MM.1S (cell line): ENCODE measurements around the gene NSUN3.

ENCODE experiments used
- DNase-seq: peaks from one replicate; pipeline ENCODE4 v3.0.0-alpha.2; 2015
- H2AFZ ChIP-seq: fragments of 300-600 bp; sonication (generic); 2 replicates; pipeline ENCODE4 v1.6.0; 2016; ENCODE audit warnings: antibody characterized with exemption, low read length
- H3F3A ChIP-seq: fragments of 300-600 bp; sonication (generic); 2 replicates; pipeline ENCODE4 v1.6.1; 2016; ENCODE audit warnings: mild to moderate bottlenecking, antibody characterized with exemption, low read length, moderate library complexity, mixed read lengths; ENCODE audit not compliant: insufficient read depth
- H3K27ac ChIP-seq: fragments of 300-600 bp; sonication (generic); 2 replicates; pipeline ENCODE4 v1.5.1; 2016; ENCODE audit warnings: mild to moderate bottlenecking, low read length
- H3K27me3 ChIP-seq: fragments of 300-600 bp; sonication (generic); replicated peaks from 2 replicates; pipeline ENCODE4 v1.6.0; 2016; ENCODE audit warnings: low read length; ENCODE audit not compliant: insufficient read depth
- H3K36me3 ChIP-seq: fragments of 300-600 bp; sonication (generic); replicated peaks from 2 replicates; pipeline ENCODE4 v1.6.1; 2016; ENCODE audit warnings: mild to moderate bottlenecking, low read length, mixed read lengths; ENCODE audit not compliant: insufficient read depth
- H3K4me1 ChIP-seq: fragments of 300-600 bp; sonication (generic); 2 replicates; pipeline ENCODE4 v1.6.1; 2016; ENCODE audit warnings: low read length, mixed read lengths
- H3K4me2 ChIP-seq: fragments of 300-600 bp; sonication (generic); 2 replicates; pipeline ENCODE4 v1.6.0; 2016; ENCODE audit warnings: low read depth, low read length
- H3K4me3 ChIP-seq: fragments of 300-600 bp; sonication (generic); 2 replicates; pipeline ENCODE4 v1.5.1; 2016; ENCODE audit warnings: low read length, mixed read lengths
- H3K79me2 ChIP-seq: fragments of 300-600 bp; sonication (generic); 2 replicates; pipeline ENCODE4 v1.6.1; 2016; ENCODE audit warnings: mixed run types, low read length, mixed read lengths
- H3K9ac ChIP-seq: fragments of 300-600 bp; sonication (generic); 2 replicates; pipeline ENCODE4 v1.6.1; 2016; ENCODE audit warnings: low read length, mixed read lengths
- H3K9me2 ChIP-seq: fragments of 300-600 bp; sonication (generic); replicated peaks from 2 replicates; pipeline ENCODE4 v1.6.1; 2016; ENCODE audit warnings: mild to moderate bottlenecking, low read length, mixed read lengths; ENCODE audit not compliant: insufficient read depth
- H3K9me3 ChIP-seq: fragments of 300-600 bp; sonication (generic); replicated peaks from 2 replicates; pipeline ENCODE4 v1.6.1; 2016; ENCODE audit warnings: mild to moderate bottlenecking, low read length, mixed read lengths; ENCODE audit not compliant: insufficient read depth
- H4K20me1 ChIP-seq: fragments of 300-600 bp; sonication (generic); 2 replicates; pipeline ENCODE4 v1.6.1; 2016; ENCODE audit warnings: mild to moderate bottlenecking, low read length, moderate library complexity, mixed read lengths; ENCODE audit not compliant: insufficient read depth
- EZH2 ChIP-seq: fragments of 300-600 bp; sonication (generic); optimal IDR thresholded peaks from 2 replicates; pipeline ENCODE3; 2017; ENCODE audit warnings: low read depth, mild to moderate bottlenecking, antibody characterized with exemption, low read length, mixed read lengths
- EZH2phosphoT487 ChIP-seq: fragments of 300-600 bp; sonication (generic); IDR thresholded peaks from 2 replicates; pipeline ENCODE4 v1.6.1; 2018; ENCODE audit warnings: antibody characterized with exemption, low read length
- TF ChIP-seq, protein P1 (sequence below): fragments of 300-600 bp; sonication (generic); IDR thresholded peaks from 2 replicates; pipeline ENCODE4 v1.5.1; 2016; ENCODE audit warnings: antibody characterized with exemption, low read length, mixed read lengths

NSUN3 gene

DNA sequence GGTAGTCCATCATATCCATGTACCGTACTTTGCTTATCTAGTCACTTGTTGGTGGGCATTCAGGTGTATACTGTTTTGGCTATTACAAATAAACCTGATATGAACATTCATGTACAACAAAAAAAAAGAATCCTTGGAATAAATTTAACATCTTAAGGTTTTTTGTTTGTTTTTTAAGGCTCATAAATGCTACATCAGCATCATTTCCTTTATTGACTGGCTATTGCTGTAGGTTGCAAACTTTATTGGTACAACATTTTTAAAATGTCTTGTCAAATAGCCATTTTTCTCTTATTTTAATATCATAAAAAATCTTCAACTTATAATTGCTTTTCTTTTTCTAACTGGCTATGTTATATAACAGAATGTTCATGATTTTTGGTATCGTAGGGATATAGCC is 16.3 kb upstream of the NSUN3 start:
- H3F3A ChIP-seq: no peaks in the 10 kb centered on the region
- H3K4me2 ChIP-seq: no peak overlapping the region
- DNase-seq: no peak
- TF ChIP-seq EZH2: no peak
- TF ChIP-seq EZH2phosphoT487: no peak
- TF ChIP-seq, protein P1, sequence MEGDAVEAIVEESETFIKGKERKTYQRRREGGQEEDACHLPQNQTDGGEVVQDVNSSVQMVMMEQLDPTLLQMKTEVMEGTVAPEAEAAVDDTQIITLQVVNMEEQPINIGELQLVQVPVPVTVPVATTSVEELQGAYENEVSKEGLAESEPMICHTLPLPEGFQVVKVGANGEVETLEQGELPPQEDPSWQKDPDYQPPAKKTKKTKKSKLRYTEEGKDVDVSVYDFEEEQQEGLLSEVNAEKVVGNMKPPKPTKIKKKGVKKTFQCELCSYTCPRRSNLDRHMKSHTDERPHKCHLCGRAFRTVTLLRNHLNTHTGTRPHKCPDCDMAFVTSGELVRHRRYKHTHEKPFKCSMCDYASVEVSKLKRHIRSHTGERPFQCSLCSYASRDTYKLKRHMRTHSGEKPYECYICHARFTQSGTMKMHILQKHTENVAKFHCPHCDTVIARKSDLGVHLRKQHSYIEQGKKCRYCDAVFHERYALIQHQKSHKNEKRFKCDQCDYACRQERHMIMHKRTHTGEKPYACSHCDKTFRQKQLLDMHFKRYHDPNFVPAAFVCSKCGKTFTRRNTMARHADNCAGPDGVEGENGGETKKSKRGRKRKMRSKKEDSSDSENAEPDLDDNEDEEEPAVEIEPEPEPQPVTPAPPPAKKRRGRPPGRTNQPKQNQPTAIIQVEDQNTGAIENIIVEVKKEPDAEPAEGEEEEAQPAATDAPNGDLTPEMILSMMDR: no peak
- H3K27me3 ChIP-seq: no peaks in the 10 kb centered on the region
- H4K20me1 ChIP-seq: no peaks in the 10 kb centered on the region
- H2AFZ ChIP-seq: no peak overlapping the region
- H3K4me3 ChIP-seq: no peak overlapping the region
- no peaks in the 10 kb centered on the region for H3K9me3 ChIP-seq
- H3K36me3 ChIP-seq: no peaks in the 10 kb centered on the region
- H3K27ac ChIP-seq: no peak overlapping the region
- no peaks in the 10 kb centered on the region for H3K9me2 ChIP-seq
- no peaks in the 10 kb centered on the region for H3K4me1 ChIP-seq
- no peak overlapping the region for H3K9ac ChIP-seq
- no peaks in the 10 kb centered on the region for H3K79me2 ChIP-seq

DNA sequence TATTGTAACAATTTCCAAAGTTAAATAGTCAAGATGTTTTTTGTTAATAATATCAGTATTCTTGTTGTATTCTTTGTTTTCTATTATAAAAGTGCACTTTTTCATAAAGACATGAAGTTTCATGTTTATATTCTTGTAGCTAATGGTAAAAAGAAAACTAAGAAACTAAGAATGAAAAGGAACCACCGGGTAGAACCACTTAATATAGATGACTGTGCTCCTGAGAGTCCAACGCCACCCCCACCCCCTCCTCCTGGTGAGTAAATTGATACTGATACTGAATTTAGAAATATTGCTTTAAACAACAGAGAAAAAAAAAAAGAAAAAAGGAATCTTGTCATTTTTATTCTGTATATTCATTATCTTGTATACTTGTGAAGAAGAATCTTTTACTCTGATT is 13.6 kb upstream of the NSUN3 start:
- H4K20me1 ChIP-seq: no peaks in the 10 kb centered on the region
- H3K27ac ChIP-seq: no peak overlapping the region
- no peaks in the 10 kb centered on the region for H3K36me3 ChIP-seq
- no peak overlapping the region for H3K9ac ChIP-seq
- H3K27me3 ChIP-seq: no peaks in the 10 kb centered on the region
- TF ChIP-seq, protein P1: no peak
- TF ChIP-seq EZH2 (no peak), EZH2phosphoT487 (no peak)
- H3K79me2 ChIP-seq: no peaks in the 10 kb centered on the region
- H3K4me1 ChIP-seq: no peaks in the 10 kb centered on the region
- no peak overlapping the region for H3K4me2 ChIP-seq
- DNase-seq: no peak
- H3K9me2 ChIP-seq: no peaks in the 10 kb centered on the region
- no peaks in the 10 kb centered on the region for H3F3A ChIP-seq
- H2AFZ ChIP-seq: no peak overlapping the region
- H3K9me3 ChIP-seq: no peaks in the 10 kb centered on the region
- no peak overlapping the region for H3K4me3 ChIP-seq

DNA sequence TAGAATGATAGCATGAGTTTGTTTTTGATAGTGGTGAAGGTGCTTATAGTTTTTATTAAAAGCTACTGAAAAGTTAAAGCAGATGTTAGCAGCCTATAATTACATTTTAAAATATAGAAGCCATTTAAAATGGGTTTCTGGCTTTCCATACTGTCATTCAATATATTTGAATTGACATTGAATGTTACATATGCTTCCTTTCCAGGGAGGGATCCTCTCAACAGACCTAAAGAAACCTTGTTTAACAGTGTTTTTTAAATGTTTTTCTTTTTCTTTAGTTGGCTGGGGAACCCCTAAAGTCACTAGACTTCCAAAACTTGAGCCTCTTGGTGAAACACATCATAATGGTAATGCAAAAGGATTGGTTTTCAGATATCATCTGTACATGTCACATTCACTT is 12.3 kb upstream of the NSUN3 start:
- no peaks in the 10 kb centered on the region for H3K79me2 ChIP-seq
- H3K27ac ChIP-seq: no peak overlapping the region
- TF ChIP-seq EZH2phosphoT487 (no peak), EZH2 (no peak)
- TF ChIP-seq, protein P1: no peak
- no peaks in the 10 kb centered on the region for H3K9me3 ChIP-seq
- H3K36me3 ChIP-seq: no peaks in the 10 kb centered on the region
- no peaks in the 10 kb centered on the region for H3K27me3 ChIP-seq
- H3F3A ChIP-seq: no peaks in the 10 kb centered on the region
- H4K20me1 ChIP-seq: no peaks in the 10 kb centered on the region
- H3K4me3 ChIP-seq: no peak overlapping the region
- no peak overlapping the region for H3K4me2 ChIP-seq
- H3K9me2 ChIP-seq: no peaks in the 10 kb centered on the region
- no peak overlapping the region for H2AFZ ChIP-seq
- H3K4me1 ChIP-seq: no peaks in the 10 kb centered on the region
- H3K9ac ChIP-seq: no peak overlapping the region
- no peak for DNase-seq

DNA sequence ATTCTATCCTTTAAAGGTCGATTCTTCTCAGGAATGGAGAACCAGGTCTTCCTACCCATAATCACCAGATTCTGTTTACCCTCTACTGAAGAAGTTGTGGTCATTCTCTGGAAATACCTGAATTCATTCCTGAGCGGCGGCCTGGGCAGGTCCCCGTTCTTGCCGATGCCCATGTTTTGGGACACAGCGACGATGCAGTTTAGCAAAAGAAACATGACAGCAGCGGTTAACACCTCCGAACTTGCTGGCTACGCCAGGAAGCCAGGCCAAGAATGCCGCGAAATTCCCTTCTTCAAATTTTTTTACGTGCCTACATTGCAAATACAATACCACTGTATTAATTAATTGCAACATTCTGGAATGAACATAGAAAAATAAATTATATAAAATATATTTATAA is 1.6 kb upstream of the NSUN3 start:
- Histone ChIP-seq H3K4me1 (peaks cover 7% of the 10 kb centered on the region; the same call in 1 of the 2 replicates), H3K36me3 (0 out of 2 replicates have a peak, but pooled peaks cover 4% of the 10 kb centered on the region), H4K20me1 (no peaks in the 10 kb centered on the region), H3K27me3 (no peaks in the 10 kb centered on the region), H3K9me3 (no peaks in the 10 kb centered on the region), H3K4me2 (no peak overlapping the region), H3K27ac (no peak overlapping the region), H3K4me3 (no peak overlapping the region), H3K79me2 (peaks cover 23% of the 10 kb centered on the region), H3K9me2 (no peaks in the 10 kb centered on the region), H3F3A (peaks cover 18% of the 10 kb centered on the region), H3K9ac (no peak overlapping the region), H2AFZ (no peak overlapping the region)
- DNase-seq: no peak
- no peak for TF ChIP-seq EZH2phosphoT487
- TF ChIP-seq, protein P1: no peak
- no peak for TF ChIP-seq EZH2
